GM18909 (cell line): ENCODE results near the gene PIP5KL1.

Experiments
- ATAC-seq: cut with Tn5 transposase; IDR thresholded peaks from one replicate; pipeline ENCODE4 v1.9.1; 2021; ENCODE audit warnings: mild to moderate bottlenecking; ENCODE audit not compliant: unreplicated experiment, poor library complexity

Gene PIP5KL1

GRCh38 chr9:127877566-127877998 lies 53.0 kb downstream of the PIP5KL1 start, which contains the start of gene AK1:
AK1 (minus strand) TSS chr9:127877675; CDS start chr9:127874617, 3,058 bp downstream.
- ATAC-seq = no peak

- no peak for ATAC-seq
Measured at GRCh38 chr9:127876764-127877562, 53.6 kb downstream of the PIP5KL1 start.

- ATAC-seq = no peak
Measured at GRCh38 chr9:127876026-127876763, 54.4 kb downstream of the PIP5KL1 start.

GRCh38 chr9:127875306-127875966 lies 55.1 kb downstream of the PIP5KL1 start:
- no peak for ATAC-seq

- ATAC-seq = no peak
Measured at GRCh38 chr9:127874301-127875221, 56.0 kb downstream of the PIP5KL1 start.

GRCh38 chr9:127873886-127874285 lies 56.7 kb downstream of the PIP5KL1 start:
- no peak for ATAC-seq

- no peak for ATAC-seq
Measured at GRCh38 chr9:127873223-127873691, 57.3 kb downstream of the PIP5KL1 start.

GRCh38 chr9:127872369-127873222 lies 58.0 kb downstream of the PIP5KL1 start:
- no peak for ATAC-seq

- ATAC-seq = no peak
Measured at GRCh38 chr9:127871531-127871930, 59.0 kb downstream of the PIP5KL1 start.

GRCh38 chr9:127870887-127871286 lies 59.7 kb downstream of the PIP5KL1 start:
- no peak for ATAC-seq
